HG03460 (cell line): ENCODE data around the gene NME8.

Experiments used
- ATAC-seq: cut with Tn5 transposase; IDR thresholded peaks from one replicate; pipeline ENCODE4 v1.9.1; 2021; ENCODE audit not compliant: unreplicated experiment

The NME8 gene

DNA sequence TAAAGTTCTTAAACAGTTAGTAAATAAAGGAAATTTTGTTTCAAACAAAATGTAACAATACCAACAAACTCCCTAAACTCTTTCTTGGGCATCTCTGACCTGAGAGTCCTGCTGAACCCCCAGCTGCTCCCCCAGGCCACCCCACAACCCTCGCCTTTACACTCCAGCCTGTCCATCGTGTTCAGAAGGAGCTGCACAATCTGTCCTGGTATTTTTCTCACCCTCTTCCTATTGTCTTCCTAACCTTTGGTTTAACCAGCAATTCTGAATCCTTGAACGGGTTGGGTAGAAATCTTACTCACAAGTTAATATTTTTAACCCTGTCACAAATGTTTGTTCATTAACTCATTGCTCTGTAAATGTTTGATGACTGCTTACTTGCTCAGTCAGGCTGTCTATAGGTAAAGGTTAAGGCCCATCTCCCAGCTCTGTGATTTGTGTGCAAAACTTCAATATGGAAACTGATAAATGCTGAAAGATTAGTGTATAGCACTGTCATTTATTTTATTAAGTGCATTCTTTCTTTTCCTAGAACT lies 51.4 kb downstream of the NME8 start:
- no peak for ATAC-seq

GRCh38 chr7:37901236-37901827 lies 52.9 kb downstream of the NME8 start:
- no peak for ATAC-seq

- ATAC-seq, result no peak
Measured at GRCh38 chr7:37901890-37902524, 53.6 kb downstream of the NME8 start.

DNA sequence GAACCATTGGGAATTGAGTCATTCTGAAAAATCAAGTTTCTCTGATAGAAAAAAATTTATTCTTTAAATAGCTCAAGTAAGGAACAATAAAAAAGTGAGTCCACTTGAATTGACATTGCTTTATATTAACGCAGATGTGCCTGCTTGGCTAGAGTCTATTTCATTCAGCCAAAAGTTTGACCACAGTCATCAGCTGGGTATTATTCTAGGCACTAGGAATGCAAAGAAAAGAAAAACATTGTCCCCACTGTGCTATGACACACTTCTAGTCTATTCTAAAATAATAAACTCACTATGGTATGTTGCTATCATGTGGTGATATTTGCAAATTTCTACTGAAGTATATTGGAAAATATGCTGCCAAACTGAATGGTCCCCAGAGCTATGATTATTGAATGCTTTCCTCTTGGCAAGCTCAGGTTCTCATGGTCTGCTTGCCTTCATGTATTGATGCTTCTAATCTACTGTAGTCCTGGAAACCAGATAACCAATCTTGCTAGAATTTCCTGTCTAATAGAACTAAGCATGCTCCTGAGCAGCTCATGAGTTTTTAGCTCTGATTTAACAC lies 59.9 kb downstream of the NME8 start:
- no peak for ATAC-seq

- no peak for ATAC-seq
Measured at GRCh38 chr7:37912756-37913155, 64.4 kb downstream of the NME8 start.

DNA sequence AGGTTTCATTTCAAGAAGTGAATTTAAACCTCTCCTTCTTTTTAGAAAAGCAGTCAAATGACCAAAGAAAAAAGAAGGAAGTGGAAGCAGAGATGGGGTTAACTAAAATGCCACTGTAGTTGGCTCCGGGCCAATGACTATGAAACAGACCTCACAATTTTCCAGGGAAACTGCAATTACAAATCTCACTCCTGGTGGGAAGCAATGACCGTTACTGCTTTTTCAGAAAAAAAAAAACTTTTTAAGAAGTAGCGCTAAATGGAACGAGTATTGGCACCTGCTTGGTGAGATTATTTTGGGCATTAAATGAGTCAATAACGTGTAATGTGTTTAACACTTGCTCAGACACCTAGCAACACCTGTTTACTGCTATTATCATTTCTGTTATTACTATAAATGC lies 67.0 kb downstream of the NME8 start:
- ATAC-seq, result no peak

GRCh38 chr7:37916017-37916672 lies 67.7 kb downstream of the NME8 start:
- no peak for ATAC-seq

DNA sequence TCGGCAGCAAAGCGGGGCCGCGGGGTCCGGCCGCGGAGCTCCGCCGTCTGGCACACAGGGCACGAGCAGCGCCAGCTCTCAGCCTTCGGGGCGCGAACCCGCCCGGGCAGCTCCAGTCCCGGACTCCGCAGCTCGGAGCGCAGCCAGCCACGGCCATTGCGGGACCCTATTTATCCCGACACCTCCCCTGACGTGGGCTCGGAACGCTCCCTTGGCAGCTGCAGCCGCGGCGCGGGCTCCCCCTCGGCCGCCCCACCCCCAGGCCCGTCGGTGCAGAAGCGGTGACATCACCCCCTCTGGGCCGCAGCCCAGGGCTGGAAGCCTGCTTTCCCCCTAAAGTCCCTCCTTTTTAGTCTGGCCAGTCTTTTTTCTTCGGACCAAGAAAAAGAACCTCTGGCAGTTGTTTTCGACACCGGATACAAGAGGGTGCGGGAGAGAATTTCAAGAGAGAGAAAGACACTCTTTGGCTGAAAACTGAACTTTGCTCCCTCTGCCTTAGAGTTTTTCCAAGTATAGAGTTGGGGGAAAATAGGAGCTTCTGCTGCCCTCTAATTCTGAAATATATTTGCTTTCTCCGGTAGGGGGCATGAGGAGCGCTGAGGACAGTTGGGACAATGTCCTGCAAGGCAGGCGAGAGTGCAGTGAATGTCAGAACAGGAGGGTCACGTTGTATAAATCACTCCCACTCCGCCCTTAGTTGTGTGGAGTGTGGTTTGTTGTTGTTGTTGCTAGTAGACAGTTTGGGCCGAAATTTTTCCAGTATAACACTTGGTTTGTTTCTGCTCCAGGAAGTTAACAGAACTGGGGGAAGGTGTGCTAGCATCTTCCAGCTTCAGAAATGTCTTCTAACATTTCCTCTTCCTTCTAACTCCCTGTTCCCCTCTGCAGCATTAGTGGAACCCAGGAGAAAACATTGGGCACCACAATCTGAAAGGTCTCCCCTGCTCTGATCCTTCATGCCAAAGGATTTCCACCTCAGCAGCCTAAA lies 68.6 kb downstream of the NME8 start, which contains the start of gene SFRP4:
Gene SFRP4 (minus strand): TSS at position 145 of the 988 bp plus-strand sequence. CDS start 280 bp downstream, outside the sequence.
- peak; percentile 45 for ATAC-seq

DNA sequence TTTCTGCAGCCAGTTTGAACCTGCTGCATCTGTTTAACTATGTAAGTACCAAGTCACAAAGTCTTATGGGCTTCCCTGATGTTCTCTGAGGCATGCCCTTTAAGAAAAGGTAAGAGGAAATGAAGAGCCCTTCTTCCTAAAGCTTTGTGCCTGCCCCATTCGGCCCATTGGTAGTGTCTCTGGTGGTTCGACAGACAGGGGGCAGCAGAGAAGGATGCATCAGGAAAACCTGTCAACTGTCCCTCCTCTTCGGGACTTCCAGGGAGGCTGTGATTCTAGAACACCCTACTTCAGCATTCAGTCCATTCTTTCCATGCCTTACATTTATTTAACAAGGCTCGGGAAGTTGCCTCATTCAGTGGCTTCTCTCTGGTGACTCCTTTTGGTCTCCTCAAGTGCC lies 70.1 kb downstream of the NME8 start:
- ATAC-seq, result no peak

- ATAC-seq, result peak; percentile 40
Measured at GRCh38 chr7:37920305-37920848, 72.0 kb downstream of the NME8 start, which contains the start of gene EPDR1. TSS of gene EPDR1 (plus strand) at chr7:37920640. CDS start at chr7:37920940, 300 bp downstream.

- ATAC-seq, result peak; percentile 42
Measured at GRCh38 chr7:37920849-37921805, 72.7 kb downstream of the NME8 start.

DNA sequence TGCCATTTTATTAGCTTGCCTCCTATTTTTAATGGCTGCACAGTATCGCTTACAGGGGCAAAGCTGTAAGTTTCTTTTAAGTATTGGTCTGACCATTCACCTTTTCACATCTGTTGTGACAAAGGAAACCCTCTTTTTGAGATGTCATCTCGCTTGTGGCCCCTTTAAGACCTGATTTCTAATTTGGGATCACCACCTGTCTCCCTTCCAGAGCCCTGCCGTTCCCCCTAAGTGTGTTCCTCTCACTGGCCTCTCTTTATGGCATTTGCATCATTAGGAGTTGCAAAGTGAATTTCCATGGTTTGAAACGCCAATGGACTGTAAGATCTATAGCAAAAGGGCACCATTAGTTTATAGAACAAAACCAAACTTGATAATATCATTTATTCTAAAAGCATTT lies 73.5 kb downstream of the NME8 start:
- ATAC-seq, result no peak

GRCh38 chr7:37923996-37924395 lies 75.6 kb downstream of the NME8 start:
- no peak for ATAC-seq

GRCh38 chr7:37924491-37925041 lies 76.2 kb downstream of the NME8 start:
- ATAC-seq, result no peak

GRCh38 chr7:37925620-37926019 lies 77.2 kb downstream of the NME8 start:
- no peak for ATAC-seq

DNA sequence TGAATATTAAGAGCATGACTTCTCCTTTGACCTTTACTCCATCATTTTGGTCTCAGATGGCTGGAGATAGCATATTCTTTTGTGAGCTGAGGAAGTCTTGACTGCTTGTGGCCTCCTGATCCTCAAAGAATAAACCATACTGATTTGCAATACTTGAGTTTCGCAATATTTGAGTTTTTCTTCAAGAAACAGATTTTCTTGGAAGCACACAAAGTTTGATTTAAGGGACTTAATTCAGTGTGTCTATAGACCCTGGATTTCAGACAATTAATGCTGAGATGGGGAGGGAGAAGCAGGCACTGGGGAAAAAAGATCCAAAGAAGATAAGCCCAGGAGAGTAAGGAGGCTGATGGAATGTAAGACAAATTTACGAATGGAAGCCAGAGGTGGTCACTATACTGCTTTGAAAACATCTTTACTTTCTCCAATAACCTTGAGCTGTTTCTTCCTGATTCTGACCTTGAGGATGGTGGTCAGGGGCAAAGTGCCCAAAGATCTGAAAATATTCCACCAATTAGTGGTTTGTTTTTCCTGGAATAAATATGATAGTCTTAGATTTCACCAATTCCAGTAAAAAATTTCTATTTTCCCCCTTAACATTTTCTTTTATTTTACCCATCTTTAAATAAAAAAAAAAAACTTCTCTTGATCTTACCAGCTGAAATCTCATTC lies 79.5 kb downstream of the NME8 start:
- no peak for ATAC-seq

DNA sequence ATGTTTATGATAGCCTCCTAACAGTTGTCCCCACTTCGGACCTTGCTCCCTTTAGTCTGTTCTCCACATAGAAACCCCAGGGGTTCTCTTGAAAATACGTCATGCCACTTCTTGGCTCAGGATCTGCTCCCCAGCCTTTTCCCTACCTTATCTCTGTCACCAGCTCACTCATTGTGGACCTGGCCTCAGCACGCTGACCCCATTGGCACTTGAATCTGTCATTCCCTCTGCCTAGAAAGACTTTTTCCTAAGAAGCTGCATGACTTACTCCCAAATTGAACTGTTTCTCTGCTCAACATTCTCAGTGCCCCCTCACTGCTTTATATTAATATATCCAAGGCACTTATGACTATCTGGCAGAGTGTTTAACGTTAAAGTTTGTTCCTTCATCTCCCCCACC lies 80.5 kb downstream of the NME8 start:
- ATAC-seq, result no peak
